ENCODE results near the gene NXNL1. TPM values are rescaled to one million over a fixed set of nuclear protein-coding genes. Genes with fewer than 3 reads are reported as not detected.

The NXNL1 gene
- total RNA-seq, 1 experiment from 2014 or later, result not detected

DNA sequence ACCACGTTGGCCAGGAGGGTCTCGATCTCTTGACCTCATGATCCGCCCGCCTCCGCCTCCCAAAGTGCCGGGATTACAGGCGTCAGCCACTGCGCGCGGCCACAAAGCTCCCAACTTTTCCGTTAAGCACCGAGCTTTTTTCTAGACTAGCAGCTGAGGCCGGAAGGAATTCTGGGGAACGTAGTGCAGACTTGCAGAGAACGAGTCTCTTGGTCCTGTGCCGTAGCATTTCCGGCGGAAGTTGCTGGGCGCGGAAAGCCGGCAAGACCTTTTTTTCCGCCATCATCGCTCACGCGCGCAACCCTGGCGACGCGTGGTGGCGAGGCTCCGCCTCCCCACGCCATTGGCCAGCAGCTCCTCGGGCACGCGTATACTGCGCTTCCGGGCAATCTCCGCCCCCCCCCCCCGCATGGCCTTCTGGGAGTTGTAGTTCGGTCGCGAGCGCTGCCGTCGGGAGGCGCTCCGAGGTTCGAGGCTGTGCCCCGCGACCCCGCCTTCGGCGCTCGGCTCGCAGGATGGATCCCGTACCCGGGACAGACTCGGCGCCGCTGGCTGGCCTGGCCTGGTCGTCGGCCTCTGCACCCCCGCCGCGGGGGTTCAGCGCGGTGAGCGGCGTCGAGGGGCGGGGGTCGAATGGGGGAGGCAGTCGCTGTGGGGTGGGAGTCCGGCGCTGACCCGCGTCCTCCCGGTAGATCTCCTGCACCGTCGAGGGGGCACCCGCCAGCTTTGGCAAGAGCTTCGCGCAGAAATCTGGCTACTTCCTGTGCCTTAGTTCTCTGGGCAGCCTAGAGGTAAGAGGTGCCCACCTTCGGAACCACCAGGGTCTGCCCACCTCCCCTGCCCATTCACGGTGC lies 40.9 kb downstream of the NXNL1 start, which contains the start of gene MVB12A:
Gene MVB12A (plus strand): TSS at position 427 of the 854 bp plus-strand sequence. CDS start 89 bp downstream, at position 516.
- Histone ChIP-seq H3K36me3 (ENCODE audit: control insufficient read depth in 1 of 2, insufficient read depth in 2 of 2, low read length in 2 of 2) (no peaks in the 10 kb centered on the region), H3K4me3 (replicated peaks in 1 of 2; ENCODE audit: low read depth in 1 of 2, low read length in 2 of 2) (peak within 1 kb of the TSS; percentile 91 to 93), H3K9ac (ENCODE audit: low read length) (peak within 1 kb of the TSS; percentile 84), H3K79me2 (ENCODE audit: insufficient read depth, low read length) (peaks cover 10% of the 10 kb centered on the region; the same call in 1 of the 2 replicates), H3K4me1 (ENCODE audit: control insufficient read depth in 1 of 2, insufficient read depth in 2 of 2, low read length in 2 of 2) (peaks cover 11 to 34% of the 10 kb centered on the region in 2 experiments), H3K4me2 (ENCODE audit: low read length) (peak within 1 kb of the TSS; percentile 91), H3K9me3 (ENCODE audit: control insufficient read depth in 1 of 2, insufficient read depth in 1 of 2, low read depth in 1 of 2, low read length in 2 of 2) (no peaks in the 10 kb centered on the region), H2AFZ (ENCODE audit: low read depth, low read length, poor library complexity, severe bottlenecking) (peak within 1 kb of the TSS; percentile 31), H3K27ac (ENCODE audit: low read depth, low read length) (peak within 1 kb of the TSS; percentile 94), H3K27me3 (ENCODE audit: insufficient read depth, low read length) (no peaks in the 10 kb centered on the region), H4K20me1 (ENCODE audit: insufficient read depth) (no peaks in the 10 kb centered on the region), H3K9me2 (ENCODE audit: insufficient read depth) (no peaks in the 10 kb centered on the region)
- BruUV-seq (replicated peaks), result no TSS peak
- RAD21 ChIA-PET (ENCODE audit: low non-redundant PET in 1 of 2, low total read pairs in 2 of 2, uncharacterized antibody in 2 of 2, unreplicated experiment in 2 of 2), result interaction anchor here in 1 of 2 experiments (0.6 kb wide), 1 partner anchor 21 kb away, joined by 3 read pairs; no protein-coding TSS in a partner anchor
- POLR2A ChIA-PET, result interaction anchor here (0.6 to 2.8 kb wide), 9 partner anchors 10 to 563 kb away, joined by 3 to 21 read pairs (median 4); partner anchors contain the start of genes B3GNT3, BST2, DDA1 and RPL18A
- intact Hi-C loops (cut with micrococcal nuclease), result no loop called here
- ATAC-seq (peak; percentile 90), DNase-seq (ENCODE audit: low read depth, low spot score) (peak; percentile 98)
- CTCF ChIA-PET, result interaction anchor here (0.6 to 1.2 kb wide), 8 partner anchors 9 to 367 kb away, joined by 3 to 5 read pairs (median 3); partner anchors contain the start of gene TMEM221
- TF ChIP-seq EZH2 (IDR thresholded peaks at IDR 0.05) (no peak), YY1 (IDR thresholded peaks at IDR 0.05; ENCODE audit: extremely low read depth, insufficient replicate concordance, low read depth, low read length) (peak; percentile 81), JUND (IDR thresholded peaks at IDR 0.05) (no peak), SIN3A (IDR thresholded peaks at IDR 0.05; ENCODE audit: low read depth) (peak; percentile 83), RAD21 (IDR thresholded peaks at IDR 0.05; ENCODE audit: low read depth) (no peak), EZH2phosphoT487 (IDR thresholded peaks at IDR 0.05; ENCODE audit: borderline replicate concordance) (no peak), POLR2A (IDR thresholded peaks at IDR 0.05; ENCODE audit: borderline replicate concordance, extremely low read depth, insufficient read depth, insufficient read length) (peak; percentile 75), EGR1 (IDR thresholded peaks at IDR 0.05; ENCODE audit: low read depth) (peak; percentile 99), CBX3 (IDR thresholded peaks at IDR 0.05; ENCODE audit: low read depth) (peak; percentile 82), TCF7L2 (IDR thresholded peaks at IDR 0.05; ENCODE audit: borderline replicate concordance, extremely low read depth, insufficient read depth, insufficient read length) (peak; percentile 73), SP1 (IDR thresholded peaks at IDR 0.05; ENCODE audit: low read depth) (peak; percentile 88), CEBPB (IDR thresholded peaks at IDR 0.05; ENCODE audit: low read depth) (no peak), ELF1 (IDR thresholded peaks at IDR 0.05; ENCODE audit: borderline replicate concordance, low read depth) (no peak; the same call in 1 of the 2 replicates), FOSL1 (IDR thresholded peaks at IDR 0.05; ENCODE audit: low read depth) (no peak)
- TF ChIP-seq, protein P1, sequence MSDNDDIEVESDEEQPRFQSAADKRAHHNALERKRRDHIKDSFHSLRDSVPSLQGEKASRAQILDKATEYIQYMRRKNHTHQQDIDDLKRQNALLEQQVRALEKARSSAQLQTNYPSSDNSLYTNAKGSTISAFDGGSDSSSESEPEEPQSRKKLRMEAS (IDR thresholded peaks at IDR 0.05), result peak; percentile 92
- TF ChIP-seq, protein P2, sequence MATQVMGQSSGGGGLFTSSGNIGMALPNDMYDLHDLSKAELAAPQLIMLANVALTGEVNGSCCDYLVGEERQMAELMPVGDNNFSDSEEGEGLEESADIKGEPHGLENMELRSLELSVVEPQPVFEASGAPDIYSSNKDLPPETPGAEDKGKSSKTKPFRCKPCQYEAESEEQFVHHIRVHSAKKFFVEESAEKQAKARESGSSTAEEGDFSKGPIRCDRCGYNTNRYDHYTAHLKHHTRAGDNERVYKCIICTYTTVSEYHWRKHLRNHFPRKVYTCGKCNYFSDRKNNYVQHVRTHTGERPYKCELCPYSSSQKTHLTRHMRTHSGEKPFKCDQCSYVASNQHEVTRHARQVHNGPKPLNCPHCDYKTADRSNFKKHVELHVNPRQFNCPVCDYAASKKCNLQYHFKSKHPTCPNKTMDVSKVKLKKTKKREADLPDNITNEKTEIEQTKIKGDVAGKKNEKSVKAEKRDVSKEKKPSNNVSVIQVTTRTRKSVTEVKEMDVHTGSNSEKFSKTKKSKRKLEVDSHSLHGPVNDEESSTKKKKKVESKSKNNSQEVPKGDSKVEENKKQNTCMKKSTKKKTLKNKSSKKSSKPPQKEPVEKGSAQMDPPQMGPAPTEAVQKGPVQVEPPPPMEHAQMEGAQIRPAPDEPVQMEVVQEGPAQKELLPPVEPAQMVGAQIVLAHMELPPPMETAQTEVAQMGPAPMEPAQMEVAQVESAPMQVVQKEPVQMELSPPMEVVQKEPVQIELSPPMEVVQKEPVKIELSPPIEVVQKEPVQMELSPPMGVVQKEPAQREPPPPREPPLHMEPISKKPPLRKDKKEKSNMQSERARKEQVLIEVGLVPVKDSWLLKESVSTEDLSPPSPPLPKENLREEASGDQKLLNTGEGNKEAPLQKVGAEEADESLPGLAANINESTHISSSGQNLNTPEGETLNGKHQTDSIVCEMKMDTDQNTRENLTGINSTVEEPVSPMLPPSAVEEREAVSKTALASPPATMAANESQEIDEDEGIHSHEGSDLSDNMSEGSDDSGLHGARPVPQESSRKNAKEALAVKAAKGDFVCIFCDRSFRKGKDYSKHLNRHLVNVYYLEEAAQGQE (IDR thresholded peaks at IDR 0.05; ENCODE audit: low read depth), result no peak
- TF ChIP-seq, protein P3, sequence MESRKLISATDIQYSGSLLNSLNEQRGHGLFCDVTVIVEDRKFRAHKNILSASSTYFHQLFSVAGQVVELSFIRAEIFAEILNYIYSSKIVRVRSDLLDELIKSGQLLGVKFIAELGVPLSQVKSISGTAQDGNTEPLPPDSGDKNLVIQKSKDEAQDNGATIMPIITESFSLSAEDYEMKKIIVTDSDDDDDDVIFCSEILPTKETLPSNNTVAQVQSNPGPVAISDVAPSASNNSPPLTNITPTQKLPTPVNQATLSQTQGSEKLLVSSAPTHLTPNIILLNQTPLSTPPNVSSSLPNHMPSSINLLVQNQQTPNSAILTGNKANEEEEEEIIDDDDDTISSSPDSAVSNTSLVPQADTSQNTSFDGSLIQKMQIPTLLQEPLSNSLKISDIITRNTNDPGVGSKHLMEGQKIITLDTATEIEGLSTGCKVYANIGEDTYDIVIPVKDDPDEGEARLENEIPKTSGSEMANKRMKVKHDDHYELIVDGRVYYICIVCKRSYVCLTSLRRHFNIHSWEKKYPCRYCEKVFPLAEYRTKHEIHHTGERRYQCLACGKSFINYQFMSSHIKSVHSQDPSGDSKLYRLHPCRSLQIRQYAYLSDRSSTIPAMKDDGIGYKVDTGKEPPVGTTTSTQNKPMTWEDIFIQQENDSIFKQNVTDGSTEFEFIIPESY (IDR thresholded peaks at IDR 0.05; ENCODE audit: extremely low read depth, insufficient replicate concordance, low read length), result no peak
- TF ChIP-seq, protein P4, sequence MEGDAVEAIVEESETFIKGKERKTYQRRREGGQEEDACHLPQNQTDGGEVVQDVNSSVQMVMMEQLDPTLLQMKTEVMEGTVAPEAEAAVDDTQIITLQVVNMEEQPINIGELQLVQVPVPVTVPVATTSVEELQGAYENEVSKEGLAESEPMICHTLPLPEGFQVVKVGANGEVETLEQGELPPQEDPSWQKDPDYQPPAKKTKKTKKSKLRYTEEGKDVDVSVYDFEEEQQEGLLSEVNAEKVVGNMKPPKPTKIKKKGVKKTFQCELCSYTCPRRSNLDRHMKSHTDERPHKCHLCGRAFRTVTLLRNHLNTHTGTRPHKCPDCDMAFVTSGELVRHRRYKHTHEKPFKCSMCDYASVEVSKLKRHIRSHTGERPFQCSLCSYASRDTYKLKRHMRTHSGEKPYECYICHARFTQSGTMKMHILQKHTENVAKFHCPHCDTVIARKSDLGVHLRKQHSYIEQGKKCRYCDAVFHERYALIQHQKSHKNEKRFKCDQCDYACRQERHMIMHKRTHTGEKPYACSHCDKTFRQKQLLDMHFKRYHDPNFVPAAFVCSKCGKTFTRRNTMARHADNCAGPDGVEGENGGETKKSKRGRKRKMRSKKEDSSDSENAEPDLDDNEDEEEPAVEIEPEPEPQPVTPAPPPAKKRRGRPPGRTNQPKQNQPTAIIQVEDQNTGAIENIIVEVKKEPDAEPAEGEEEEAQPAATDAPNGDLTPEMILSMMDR (IDR thresholded peaks at IDR 0.05 in 2 of 3, conservative IDR thresholded peaks at IDR 0.05 in 1 of 3; ENCODE audit: borderline replicate concordance in 1 of 3, insufficient read depth in 1 of 3, low read depth in 2 of 3, low read length in 2 of 3), result no peak
